ENCODE measurements around the gene POLE.

DNA sequence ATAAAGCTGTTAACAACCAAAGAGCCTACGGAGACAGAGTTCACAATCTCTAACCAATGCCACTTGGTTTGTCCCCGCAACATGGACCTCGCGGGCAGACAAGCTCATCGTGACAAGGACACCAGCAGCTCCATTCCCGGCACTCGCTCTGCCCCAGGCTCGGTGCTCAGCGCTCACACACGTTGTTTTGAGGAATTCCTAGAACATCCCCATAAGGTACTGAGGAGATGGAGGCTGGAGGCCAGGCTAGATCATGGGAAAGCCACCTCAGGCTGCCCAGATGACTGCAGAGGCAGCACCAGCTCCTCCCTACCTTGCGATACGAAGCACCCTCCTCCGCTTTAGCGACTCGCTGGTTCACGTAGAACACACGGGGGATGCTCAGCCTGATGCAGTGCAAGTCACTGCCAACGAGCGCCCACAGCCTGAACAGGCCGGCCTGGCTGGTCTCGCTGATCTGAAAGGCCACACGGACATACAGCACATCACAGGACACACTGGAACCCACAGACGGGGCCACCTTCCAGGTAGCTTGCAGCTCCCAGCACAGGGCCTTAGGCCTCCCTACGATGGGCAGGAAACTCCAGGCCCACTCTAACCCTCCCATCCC, 38.4 kb downstream of the POLE start:
- TF ChIP-seq, protein P1, sequence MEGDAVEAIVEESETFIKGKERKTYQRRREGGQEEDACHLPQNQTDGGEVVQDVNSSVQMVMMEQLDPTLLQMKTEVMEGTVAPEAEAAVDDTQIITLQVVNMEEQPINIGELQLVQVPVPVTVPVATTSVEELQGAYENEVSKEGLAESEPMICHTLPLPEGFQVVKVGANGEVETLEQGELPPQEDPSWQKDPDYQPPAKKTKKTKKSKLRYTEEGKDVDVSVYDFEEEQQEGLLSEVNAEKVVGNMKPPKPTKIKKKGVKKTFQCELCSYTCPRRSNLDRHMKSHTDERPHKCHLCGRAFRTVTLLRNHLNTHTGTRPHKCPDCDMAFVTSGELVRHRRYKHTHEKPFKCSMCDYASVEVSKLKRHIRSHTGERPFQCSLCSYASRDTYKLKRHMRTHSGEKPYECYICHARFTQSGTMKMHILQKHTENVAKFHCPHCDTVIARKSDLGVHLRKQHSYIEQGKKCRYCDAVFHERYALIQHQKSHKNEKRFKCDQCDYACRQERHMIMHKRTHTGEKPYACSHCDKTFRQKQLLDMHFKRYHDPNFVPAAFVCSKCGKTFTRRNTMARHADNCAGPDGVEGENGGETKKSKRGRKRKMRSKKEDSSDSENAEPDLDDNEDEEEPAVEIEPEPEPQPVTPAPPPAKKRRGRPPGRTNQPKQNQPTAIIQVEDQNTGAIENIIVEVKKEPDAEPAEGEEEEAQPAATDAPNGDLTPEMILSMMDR (IDR thresholded peaks at IDR 0.05): no peak
- no peak for TF ChIP-seq POLR2A (IDR thresholded peaks at IDR 0.05)

Measured in vagina (tissue), 2 donors.